DND-41 (cell line): ENCODE results near the gene MALAT1.

ENCODE experiments used
- EZH2 ChIP-seq: IDR thresholded peaks from 3 replicates; pipeline ENCODE4 v1.6.1; 2012; ENCODE audit warnings: borderline replicate concordance, low read depth, mild to moderate bottlenecking, moderate library complexity, low read length, inconsistent platforms; ENCODE audit not compliant: severe bottlenecking
- TF ChIP-seq, protein P1 (sequence below): IDR thresholded peaks from 2 replicates; pipeline ENCODE4 v1.5.1; 2012; ENCODE audit warnings: borderline replicate concordance, low read length, moderate library complexity, mild to moderate bottlenecking; ENCODE audit not compliant: poor library complexity, severe bottlenecking; ENCODE audit errors: extremely low read depth

DNA sequence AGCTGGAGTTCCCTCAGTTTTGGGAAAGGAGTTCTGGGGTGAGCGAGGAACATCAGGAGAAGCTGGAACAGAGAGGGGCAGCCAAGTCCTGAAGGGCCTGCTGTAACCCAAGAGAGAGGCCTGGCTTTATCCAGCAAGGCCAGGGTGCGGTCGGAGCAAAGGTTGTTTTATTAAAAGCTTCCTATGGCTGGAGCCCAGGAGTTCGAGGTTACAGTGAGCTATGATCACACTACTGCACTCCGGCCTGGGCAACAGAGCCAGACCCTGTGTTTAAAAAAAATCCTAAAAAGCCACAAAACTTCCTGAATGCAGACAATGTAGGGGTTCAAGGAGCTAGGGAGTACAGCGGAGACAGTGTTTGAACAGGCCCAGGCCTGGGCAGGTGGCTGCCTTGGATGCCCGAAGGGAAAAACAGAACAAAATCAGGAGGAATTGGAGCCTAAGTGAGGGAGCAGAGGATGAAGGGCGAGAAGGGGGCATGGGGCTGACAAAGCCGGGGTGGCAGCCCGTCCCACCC, 22.2 kb upstream of the MALAT1 start:
- TF ChIP-seq, protein P1, sequence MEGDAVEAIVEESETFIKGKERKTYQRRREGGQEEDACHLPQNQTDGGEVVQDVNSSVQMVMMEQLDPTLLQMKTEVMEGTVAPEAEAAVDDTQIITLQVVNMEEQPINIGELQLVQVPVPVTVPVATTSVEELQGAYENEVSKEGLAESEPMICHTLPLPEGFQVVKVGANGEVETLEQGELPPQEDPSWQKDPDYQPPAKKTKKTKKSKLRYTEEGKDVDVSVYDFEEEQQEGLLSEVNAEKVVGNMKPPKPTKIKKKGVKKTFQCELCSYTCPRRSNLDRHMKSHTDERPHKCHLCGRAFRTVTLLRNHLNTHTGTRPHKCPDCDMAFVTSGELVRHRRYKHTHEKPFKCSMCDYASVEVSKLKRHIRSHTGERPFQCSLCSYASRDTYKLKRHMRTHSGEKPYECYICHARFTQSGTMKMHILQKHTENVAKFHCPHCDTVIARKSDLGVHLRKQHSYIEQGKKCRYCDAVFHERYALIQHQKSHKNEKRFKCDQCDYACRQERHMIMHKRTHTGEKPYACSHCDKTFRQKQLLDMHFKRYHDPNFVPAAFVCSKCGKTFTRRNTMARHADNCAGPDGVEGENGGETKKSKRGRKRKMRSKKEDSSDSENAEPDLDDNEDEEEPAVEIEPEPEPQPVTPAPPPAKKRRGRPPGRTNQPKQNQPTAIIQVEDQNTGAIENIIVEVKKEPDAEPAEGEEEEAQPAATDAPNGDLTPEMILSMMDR: no peak
- no peak for TF ChIP-seq EZH2
